Right cardiac atrium (tissue), 5 donors: Measurements from ENCODE around the gene UBAP1L. TPM values are rescaled to one million over a fixed set of nuclear protein-coding genes. Genes with fewer than 3 reads are reported as not detected.
"Not testable (repeated sequence)": the region's sequence is repeated elsewhere in the genome, so short reads cannot be mapped to it uniquely, and the experiment has no call there.

Experiments
- ATAC-seq, 2 donors: fragments of 200-7000 bp; cut with Tn5 transposase; one replicate each; pipeline versions ENCODE4 v1.8.0 to v1.9.1; 2020; ENCODE audit warnings: moderate library complexity in 2 of 2, mild to moderate bottlenecking in 1 of 2
- DNase-seq, 3 donors: peaks; one replicate each; pipeline ENCODE4 v3.0.0-alpha.2; 2020
- H3K27ac ChIP-seq: one replicate; pipeline ENCODE4 v1.5.1; 2013; ENCODE audit warnings: mild to moderate bottlenecking, low read length, control low read depth, moderate library complexity
- H3K27me3 ChIP-seq: one replicate; pipeline ENCODE4 v1.6.1; 2013; ENCODE audit not compliant: control insufficient read depth, insufficient read depth
- H3K4me1 ChIP-seq: one replicate; pipeline ENCODE4 v1.6.1; 2013; ENCODE audit warnings: low read length; ENCODE audit not compliant: control insufficient read depth, insufficient read depth
- H3K4me3 ChIP-seq: one replicate; pipeline ENCODE4 v1.5.1; 2013; ENCODE audit warnings: low read length, control low read depth
- H3K9me3 ChIP-seq: one replicate; pipeline ENCODE4 v1.6.1; 2013; ENCODE audit warnings: low read length; ENCODE audit not compliant: control insufficient read depth
- WGBS: extraction: QIAGEN DNeasy Blood & Tissue Kit; methylation state at CpG from one replicate; pipeline ENCODE4 v1.1.7; 2013; 5-methylcytosine and 5-hydroxymethylcytosine counted together
- intact Hi-C, 4 donors: fragments of 100-400 bp; cut with DNase I; formaldehyde crosslinking; loops; one replicate each; pipeline versions ENCODE4 v1.11.0 to v1.14.0; 2022 to 2023
- polyA plus RNA-seq: library from polyadenylated mRNA; stranded (reverse); fragments of 200-250 nt; gene quantifications from one replicate; pipeline ENCODE4 v1.2.3, GENCODE V29; 2013
- total RNA-seq, 4 donors: library from RNA; stranded (reverse); fragmentation: NEBNext Ultra II Directional; extraction: Animal tissue kit (Norgen Biotek cat#: 25700); gene quantifications; one replicate each; pipeline ENCODE4 v1.2.1, GENCODE V29; 2021
- donor health status: healthy with polysubstance abuse.
- donor health status: DM: no; HTN: yes; CAD: no.
- donor health status: DM: no; HTN: no; CAD: no.
- donor health status: DM: no; HTN: yes; CAD: no; lungs with severe emphysema.
- donor health status: DM: yes; HTN: yes; CAD: no.

UBAP1L gene
- total and polyA plus RNA-seq, 5 donors = 1.4 to 2.5 (median 1.7) TPM

GRCh38 chr15:65100442-65100841 is 14.6 kb downstream of the UBAP1L start:
- no peak overlapping the region for H3K27ac ChIP-seq
- intact Hi-C loops = loop anchor here in 3 of 4 donors (2.0 to 5.0 kb wide), 2 partner anchors 46 to 68 kb away; no protein-coding TSS in a partner anchor
- ATAC-seq = no peak

GRCh38 chr15:65099801-65100200 is 15.2 kb downstream of the UBAP1L start:
- not testable (repeated sequence) for ATAC-seq, H3K27me3 ChIP-seq, DNase-seq, H3K4me1 ChIP-seq, H3K27ac ChIP-seq, H3K9me3 ChIP-seq, H3K4me3 ChIP-seq
- WGBS = 94% methylated on average over 10 of the region's 10 CpGs
- intact Hi-C loops = loop anchor here (2.0 to 10.0 kb wide), 4 partner anchors 45 to 68 kb away; no protein-coding TSS in a partner anchor

More at GRCh38 chr15:65100442-65100841, 14.6 kb downstream of the UBAP1L start:
- no peaks in the 10 kb centered on the region for H3K4me1 ChIP-seq
- no peak for DNase-seq
- H3K9me3 ChIP-seq = no peaks in the 10 kb centered on the region
- 88% methylated on average over 7 of the region's 7 CpGs for WGBS
- H3K27me3 ChIP-seq = no peaks in the 10 kb centered on the region
- no peak overlapping the region for H3K4me3 ChIP-seq

GRCh38 chr15:65099336-65099735 is 15.7 kb downstream of the UBAP1L start:
- no peak overlapping the region for H3K4me3 ChIP-seq
- no peaks in the 10 kb centered on the region for H3K27me3 ChIP-seq
- WGBS = 95% methylated on average over 5 of the region's 5 CpGs
- DNase-seq (no peak), ATAC-seq (no peak)
- H3K9me3 ChIP-seq = no peaks in the 10 kb centered on the region
- no peak overlapping the region for H3K27ac ChIP-seq
- peaks cover 7% of the 10 kb centered on the region for H3K4me1 ChIP-seq
- intact Hi-C loops = loop anchor here in 2 of 4 donors (5.0 to 10.0 kb wide), 2 partner anchors 47 to 65 kb away; no protein-coding TSS in a partner anchor

GRCh38 chr15:65097651-65098263 is 17.2 kb downstream of the UBAP1L start:
- no peak for DNase-seq
- H3K27ac ChIP-seq = no peak overlapping the region
- 95% methylated on average over 7 of the region's 7 CpGs for WGBS
- ATAC-seq = no peak
- intact Hi-C loops = loop anchor here in 2 of 4 donors (5.0 to 10.0 kb wide), 2 partner anchors 45 to 63 kb away; no protein-coding TSS in a partner anchor
- H3K27me3 ChIP-seq = no peaks in the 10 kb centered on the region
- no peak overlapping the region for H3K4me3 ChIP-seq
- H3K4me1 ChIP-seq = peaks cover 8% of the 10 kb centered on the region
- no peaks in the 10 kb centered on the region for H3K9me3 ChIP-seq

GRCh38 chr15:65096481-65097385 is 18.3 kb downstream of the UBAP1L start:
- ATAC-seq (no peak), DNase-seq (no peak)
- Histone ChIP-seq H3K4me1 (peaks cover 10% of the 10 kb centered on the region), H3K9me3 (no peaks in the 10 kb centered on the region), H3K4me3 (no peak overlapping the region), H3K27ac (no peak overlapping the region), H3K27me3 (no peaks in the 10 kb centered on the region)
- WGBS = 86% methylated on average over 6 of the region's 6 CpGs
- intact Hi-C loops = loop anchor here in 2 of 4 donors (5.0 to 10.0 kb wide), 2 partner anchors 44 to 62 kb away; no protein-coding TSS in a partner anchor

- no peak overlapping the region for H3K27ac ChIP-seq
Measured at GRCh38 chr15:65095747-65096104, 19.3 kb downstream of the UBAP1L start.

GRCh38 chr15:65095011-65095746 is 19.8 kb downstream of the UBAP1L start:
- Histone ChIP-seq H3K9me3 (no peaks in the 10 kb centered on the region), H3K27ac (no peak overlapping the region), H3K4me3 (no peak overlapping the region), H3K27me3 (no peaks in the 10 kb centered on the region), H3K4me1 (peaks cover 13% of the 10 kb centered on the region)
- WGBS = 65% methylated on average over 5 of the region's 5 CpGs
- DNase-seq (no peak), ATAC-seq (no peak)
- intact Hi-C loops = loop anchor here in 2 of 4 donors (5.0 to 10.0 kb wide), 2 partner anchors 43 to 60 kb away; no protein-coding TSS in a partner anchor

More at GRCh38 chr15:65095747-65096104, 19.3 kb downstream of the UBAP1L start:
- DNase-seq (no peak), ATAC-seq (no peak)
- Histone ChIP-seq H3K27me3 (no peaks in the 10 kb centered on the region), H3K4me3 (no peak overlapping the region), H3K4me1 (peaks cover 10% of the 10 kb centered on the region), H3K9me3 (no peaks in the 10 kb centered on the region)
- intact Hi-C loops = loop anchor here in 2 of 4 donors (5.0 to 10.0 kb wide), 2 partner anchors 43 to 61 kb away; no protein-coding TSS in a partner anchor
- 75% methylated on average over 6 of the region's 6 CpGs for WGBS

GRCh38 chr15:65094294-65094995 is 20.6 kb downstream of the UBAP1L start:
- Histone ChIP-seq H3K4me3 (no peak overlapping the region), H3K4me1 (peaks cover 15% of the 10 kb centered on the region), H3K27me3 (no peaks in the 10 kb centered on the region), H3K27ac (no peak overlapping the region), H3K9me3 (no peaks in the 10 kb centered on the region)
- ATAC-seq (peak; percentile 24 to 57), DNase-seq (peak in 2 of 3 donors; percentile 43 to 48)
- intact Hi-C loops = loop anchor here in 1 of 4 donors (10.0 kb wide), 1 partner anchor 60 kb away; no protein-coding TSS in a partner anchor
- 71% methylated on average over 14 of the region's 14 CpGs for WGBS

GRCh38 chr15:65093793-65094170 is 21.2 kb downstream of the UBAP1L start:
- not testable (repeated sequence) for H3K27me3 ChIP-seq, H3K4me3 ChIP-seq, ATAC-seq, H3K9me3 ChIP-seq, H3K27ac ChIP-seq
- WGBS = 96% methylated on average over 13 of the region's 13 CpGs
- DNase-seq = peak in 1 of 3 donors; percentile 7
- intact Hi-C loops = loop anchor here in 1 of 4 donors (10.0 kb wide), 1 partner anchor 59 kb away; no protein-coding TSS in a partner anchor
- peaks cover 17% of the 10 kb centered on the region for H3K4me1 ChIP-seq
